HG03457 (cell line): ENCODE results near the gene INHBB.

Experiments
- ATAC-seq: cut with Tn5 transposase; IDR thresholded peaks from one replicate; pipeline ENCODE4 v1.9.1; 2021; ENCODE audit warnings: moderate number of reproducible peaks; ENCODE audit not compliant: unreplicated experiment

INHBB gene

DNA sequence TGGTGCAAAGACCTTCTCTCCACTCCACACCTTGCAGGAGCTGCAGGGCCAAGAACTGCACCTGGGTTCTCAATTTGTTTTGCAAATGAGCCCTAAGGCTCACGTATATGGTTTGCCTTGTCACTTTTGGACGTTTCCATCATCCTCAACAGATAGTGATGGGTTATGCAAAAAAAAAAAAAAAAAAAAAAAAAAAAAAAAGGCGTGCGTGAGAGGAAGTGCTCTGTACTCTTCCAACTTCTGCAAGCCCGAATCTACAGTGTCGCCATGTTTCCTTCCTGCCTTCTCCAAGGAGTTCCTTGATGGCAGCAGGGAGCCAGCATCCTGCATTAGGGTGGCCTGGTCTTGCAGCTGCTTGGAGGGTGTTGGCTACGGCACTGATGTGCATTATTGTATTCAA is 4.0 kb upstream of the INHBB start:
- no peak for ATAC-seq

DNA sequence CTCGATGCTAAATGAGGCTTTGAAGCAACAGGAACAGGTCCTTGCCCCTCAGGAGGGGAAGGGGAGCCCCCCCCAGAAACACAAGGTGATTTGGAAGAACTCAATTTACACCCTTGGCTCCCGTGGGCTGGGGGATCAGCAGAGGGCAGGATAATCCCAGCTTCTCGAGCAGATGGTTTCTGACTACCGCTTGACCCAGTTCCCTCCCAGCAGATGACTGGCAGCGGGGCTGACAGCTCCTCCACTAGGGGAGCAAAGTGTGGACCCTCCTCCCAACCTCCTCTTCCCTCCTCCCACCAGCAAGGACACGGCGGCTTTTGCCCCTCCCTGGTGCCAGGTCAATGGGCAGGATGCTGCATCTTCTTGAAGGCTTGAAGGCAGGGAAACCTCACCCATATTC is 3.5 kb upstream of the INHBB start:
- ATAC-seq, result no peak

DNA sequence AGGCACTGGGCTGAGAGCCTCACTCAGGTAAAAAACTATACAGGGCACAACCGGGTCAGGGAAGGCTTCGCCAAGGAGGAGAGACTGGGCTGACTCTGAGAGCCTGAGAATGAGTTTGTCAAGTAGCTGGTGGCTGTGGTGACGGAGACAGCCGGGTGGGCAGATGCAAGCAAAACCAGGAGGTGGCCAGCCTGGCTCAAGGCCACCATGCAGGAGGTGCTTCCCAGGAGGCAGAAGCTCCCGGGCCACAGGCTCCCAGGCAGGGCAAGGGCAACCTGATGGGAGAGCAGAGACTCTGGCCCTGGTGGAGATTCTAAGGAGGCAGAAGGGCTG is 2.9 kb upstream of the INHBB start:
- no peak for ATAC-seq

DNA sequence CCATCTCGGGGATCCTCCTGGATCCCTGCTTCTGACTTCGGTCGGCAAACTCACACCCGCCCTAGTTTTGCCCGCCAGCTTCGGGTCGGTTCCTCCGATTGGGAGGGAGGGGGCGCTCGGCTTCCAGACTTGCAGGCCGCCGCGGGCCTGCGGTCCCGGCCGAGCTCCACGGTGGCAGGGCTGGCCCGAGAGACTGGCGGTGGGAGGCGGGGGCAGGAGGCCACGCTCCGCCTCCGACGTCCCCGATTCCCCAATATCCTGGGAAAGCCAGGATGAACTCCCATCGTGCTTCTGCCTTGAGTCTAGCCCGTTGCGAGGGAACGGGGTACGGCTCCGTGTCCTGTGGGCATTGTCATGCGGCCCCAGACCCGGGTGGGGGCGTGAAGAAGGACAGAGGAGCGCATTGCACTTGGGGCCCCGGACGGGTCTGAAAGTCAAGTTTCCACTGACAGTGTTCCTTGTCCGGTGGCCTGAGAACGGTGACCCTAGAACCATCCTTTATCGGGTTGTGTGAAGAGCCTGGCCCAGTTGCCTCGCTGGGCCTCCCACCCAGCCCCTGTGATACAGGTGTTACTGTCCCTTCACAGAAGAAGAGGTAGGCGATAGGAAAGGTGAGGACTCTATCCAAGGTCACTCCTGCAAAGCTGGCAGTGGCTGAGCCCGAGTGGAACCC is 2.4 kb upstream of the INHBB start:
- no peak for ATAC-seq

DNA sequence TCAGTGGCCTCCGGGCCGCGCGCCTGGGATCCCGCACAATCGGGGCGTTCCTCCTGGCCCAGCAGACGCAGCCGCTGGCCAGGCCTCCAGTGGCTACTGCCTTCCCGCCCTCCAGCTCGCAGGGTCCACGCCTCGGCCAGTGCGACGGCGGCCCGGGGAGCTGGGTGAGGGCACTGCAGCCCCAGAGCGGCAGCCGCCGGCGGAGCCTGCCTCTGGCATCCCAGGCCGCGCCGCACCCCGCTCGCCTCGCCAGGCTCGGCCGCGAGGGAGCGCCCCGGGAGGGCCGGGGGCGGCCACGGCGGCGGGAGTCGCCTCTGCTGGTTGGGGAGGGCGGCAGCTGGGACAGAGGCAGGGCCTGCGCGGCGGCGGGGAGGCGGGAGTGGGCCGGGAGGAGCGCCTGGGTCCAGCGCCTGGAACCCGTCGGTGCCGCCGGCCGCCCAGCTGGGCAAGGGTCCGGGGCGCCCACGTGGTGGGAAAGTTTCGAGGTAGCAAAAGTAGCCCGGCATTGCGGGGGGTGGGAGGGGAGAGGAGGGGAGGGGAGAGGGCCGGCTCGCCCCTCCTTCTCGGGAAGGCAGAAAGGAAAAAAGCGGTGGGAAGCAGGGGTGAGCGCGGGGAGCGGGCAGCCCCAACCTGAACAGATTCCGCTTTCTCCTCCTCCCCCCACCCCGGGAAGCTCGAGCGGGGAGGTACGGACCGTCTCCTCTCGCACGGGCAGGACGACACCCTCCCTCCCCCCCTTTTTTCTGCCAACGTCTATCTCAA is 1.5 kb upstream of the INHBB start:
- no peak for ATAC-seq

DNA sequence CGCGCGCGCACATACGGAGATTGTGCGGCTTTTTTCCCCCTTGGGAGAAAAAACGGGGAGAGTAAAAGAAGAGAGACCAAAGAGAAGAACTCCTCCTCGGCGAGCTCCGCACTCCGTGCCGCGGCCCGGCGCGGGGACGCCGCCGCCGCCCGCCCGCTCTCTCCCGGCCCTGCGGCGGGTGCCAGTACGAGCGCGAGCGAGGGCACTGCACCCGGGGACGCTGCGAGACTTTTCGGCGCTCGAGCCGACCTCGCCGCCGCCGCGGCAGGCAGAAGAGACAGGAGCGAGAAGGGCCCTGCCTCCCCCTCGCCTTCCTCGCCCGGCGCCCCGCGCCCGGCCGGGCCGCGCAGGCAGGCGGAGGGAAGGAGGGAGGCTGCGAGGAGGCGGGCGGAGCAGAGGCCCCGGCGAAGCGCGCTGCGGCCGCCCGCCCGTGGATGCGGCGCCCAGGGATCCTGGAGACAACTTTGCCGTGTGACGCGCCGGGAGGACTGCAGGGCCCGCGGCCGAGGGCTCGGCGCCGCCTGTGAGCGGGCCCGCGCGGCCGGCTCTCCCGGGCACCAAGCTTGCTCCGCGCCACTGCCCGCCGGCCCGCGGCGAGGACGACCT is 857 bp upstream of the INHBB start:
- ATAC-seq, result no peak

DNA sequence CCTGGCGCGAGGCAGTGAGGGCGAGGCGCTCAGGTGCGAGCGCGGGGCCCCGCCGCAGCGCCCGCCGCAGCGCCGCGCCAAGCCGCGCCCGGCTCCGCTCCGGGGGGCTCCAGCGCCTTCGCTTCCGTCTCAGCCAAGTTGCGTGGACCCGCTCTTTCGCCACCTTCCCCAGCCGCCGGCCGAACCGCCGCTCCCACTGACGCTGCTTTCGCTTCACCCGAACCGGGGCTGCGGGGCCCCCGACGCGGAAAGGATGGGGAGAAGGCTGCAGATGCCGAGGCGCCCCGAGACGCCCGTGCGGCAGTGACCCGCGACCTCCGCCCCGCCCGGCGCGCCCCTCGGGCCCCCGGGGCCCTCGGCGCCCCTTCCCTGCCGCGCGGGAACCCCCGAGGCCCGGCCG is 328 bp upstream of the INHBB start:
- ATAC-seq, result no peak

DNA sequence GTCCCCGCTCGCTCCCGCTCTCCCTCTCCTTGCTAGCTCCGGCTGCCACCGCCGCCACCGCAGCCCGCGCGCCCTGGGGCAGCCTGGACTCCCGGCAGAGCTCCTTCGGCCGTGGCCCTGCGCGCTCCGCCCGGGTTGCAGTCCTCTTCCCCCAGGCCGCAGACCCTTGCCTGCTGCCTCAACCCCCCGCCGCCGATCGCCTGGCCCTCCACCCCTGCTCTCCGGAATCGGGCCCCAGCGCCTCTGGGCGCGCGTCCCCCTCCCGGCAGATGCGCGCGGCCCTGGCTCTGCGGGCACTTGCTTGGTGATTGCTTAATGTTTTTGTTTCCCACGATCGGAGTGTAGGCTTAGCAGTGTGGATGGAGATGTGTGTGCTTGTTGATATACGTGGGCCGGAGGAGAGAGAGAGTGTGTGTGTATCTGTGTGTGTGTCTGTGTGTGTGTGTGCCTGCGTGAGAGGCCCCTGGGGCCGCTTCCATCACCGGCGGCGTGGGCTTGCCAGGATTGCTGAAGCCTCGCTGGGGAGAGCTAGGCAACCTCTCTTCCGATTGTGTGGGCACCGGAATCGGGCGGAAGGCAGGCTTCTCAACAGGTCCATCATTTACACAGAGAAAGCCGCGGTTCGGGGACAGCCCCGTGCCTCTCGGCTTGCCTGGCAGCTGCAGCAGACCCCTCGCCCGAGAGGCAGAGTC is 877 bp downstream of the INHBB start:
- no peak for ATAC-seq

DNA sequence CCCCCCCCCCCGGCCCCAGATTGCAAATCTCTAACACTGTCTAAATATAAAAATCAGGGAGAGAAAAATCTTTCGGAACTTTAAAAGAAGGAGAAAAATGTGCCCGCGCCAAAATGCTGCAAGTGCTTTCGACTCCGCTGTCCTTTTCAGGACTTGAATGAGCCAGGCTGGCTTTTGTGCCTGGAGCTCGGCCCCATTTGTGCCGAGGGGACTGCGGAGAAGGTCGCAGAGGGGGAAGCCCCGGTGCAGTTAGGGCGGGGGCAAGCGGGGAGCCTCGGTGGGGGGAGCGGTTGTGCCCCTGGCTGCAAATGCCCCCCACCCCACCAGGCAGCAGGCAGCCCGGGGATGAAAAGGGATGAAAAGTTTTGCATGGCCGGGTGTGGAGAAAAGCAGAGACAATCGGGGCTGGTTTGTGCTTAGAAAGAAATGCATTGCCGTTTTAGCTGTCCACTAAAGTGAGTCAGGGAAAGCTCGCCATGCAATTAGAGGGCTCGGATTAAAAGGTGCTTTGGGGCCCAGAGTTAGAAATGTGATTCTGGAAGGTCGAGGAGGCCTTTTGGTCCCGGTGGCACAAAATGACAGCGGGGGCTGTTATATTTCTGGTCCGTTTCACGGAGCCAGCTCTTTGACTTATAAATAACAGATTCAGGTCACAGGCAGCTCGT is 1.6 kb downstream of the INHBB start:
- ATAC-seq, result no peak

DNA sequence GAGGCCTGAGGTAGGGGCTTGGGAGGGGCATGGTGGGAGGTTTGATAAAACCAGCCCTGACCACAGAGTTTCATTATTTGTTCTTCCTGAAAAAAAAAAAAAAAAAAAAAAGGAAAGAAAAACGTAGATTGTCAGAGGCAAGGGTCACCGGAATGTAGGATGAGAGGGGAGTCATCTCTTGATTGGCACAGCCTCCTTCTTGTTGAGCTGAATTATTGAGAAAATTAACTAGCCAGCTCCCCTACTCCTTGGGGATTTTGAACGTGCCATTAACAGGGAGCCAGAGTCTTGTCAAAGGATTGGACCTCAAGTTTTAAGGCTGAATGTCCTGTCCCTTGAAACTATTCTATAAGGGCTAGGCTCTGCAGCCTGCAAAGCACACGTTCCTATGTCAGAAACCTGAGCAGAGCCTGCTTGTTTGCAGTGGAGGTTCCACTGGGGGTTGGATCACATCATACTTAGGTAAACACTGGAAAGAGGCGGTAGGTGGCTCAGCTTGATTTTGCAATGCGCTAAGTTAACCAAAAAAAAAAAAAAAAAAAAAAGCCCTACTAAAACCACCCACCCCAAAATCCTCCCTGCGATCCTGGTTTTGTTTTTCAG is 2.3 kb downstream of the INHBB start:
- no peak for ATAC-seq

DNA sequence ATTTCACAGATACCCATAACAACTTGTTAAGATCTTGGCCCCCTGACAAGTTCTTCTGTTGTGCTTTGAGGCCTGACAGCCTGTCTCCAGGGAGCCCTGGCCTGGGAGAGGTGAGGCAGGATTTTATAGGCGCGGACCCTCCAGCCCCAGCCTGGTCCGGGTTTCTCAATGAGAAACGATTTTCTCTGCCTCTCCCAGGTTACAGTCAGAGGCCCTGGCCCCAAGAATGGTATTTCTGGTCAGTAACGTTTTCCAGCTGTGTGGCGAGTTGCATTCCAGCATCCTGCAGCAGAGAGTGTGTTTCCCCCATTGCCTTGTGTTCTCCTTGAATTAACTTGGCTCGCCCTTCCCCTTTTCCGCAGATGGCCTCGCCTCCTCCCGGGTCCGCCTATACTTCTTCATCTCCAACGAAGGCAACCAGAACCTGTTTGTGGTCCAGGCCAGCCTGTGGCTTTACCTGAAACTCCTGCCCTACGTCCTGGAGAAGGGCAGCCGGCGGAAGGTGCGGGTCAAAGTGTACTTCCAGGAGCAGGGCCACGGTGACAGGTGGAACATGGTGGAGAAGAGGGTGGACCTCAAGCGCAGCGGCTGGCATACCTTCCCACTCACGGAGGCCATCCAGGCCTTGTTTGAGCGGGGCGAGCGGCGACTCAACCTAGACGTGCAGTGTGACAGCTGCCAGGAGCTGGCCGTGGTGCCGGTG is 3.0 kb downstream of the INHBB start:
- ATAC-seq, result no peak

DNA sequence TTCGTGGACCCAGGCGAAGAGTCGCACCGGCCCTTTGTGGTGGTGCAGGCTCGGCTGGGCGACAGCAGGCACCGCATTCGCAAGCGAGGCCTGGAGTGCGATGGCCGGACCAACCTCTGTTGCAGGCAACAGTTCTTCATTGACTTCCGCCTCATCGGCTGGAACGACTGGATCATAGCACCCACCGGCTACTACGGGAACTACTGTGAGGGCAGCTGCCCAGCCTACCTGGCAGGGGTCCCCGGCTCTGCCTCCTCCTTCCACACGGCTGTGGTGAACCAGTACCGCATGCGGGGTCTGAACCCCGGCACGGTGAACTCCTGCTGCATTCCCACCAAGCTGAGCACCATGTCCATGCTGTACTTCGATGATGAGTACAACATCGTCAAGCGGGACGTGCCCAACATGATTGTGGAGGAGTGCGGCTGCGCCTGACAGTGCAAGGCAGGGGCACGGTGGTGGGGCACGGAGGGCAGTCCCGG is 3.5 kb downstream of the INHBB start:
- ATAC-seq, result no peak

DNA sequence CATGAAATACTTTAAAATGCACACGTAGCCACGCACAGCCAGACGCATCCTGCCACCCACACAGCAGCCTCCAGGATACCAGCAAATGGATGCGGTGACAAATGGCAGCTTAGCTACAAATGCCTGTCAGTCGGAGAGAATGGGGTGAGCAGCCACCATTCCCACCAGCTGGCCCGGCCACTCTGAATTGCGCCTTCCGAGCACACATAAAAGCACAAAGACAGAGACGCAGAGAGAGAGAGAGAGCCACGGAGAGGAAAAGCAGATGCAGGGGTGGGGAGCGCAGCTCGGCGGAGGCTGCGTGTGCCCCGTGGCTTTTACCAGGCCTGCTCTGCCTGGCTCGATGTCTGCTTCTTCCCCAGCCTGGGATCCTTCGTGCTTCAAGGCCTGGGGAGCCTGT is 4.1 kb downstream of the INHBB start:
- ATAC-seq, result no peak

DNA sequence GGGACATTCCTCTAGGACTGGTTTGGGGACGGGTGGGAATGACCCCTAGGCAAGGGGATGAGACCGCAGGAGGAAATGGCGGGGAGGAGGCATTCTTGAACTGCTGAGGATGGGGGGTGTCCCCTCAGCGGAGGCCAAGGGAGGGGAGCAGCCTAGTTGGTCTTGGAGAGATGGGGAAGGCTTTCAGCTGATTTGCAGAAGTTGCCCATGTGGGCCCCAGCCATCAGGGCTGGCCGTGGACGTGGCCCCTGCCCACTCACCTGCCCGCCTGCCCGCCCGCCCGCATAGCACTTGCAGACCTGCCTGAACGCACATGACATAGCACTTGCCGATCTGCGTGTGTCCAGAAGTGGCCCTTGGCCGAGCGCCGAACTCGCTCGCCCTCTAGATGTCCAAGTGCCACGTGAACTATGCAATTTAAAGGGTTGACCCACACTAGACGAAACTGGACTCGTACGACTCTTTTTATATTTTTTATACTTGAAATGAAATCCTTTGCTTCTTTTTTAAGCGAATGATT is 4.9 kb downstream of the INHBB start:
- ATAC-seq, result no peak

DNA sequence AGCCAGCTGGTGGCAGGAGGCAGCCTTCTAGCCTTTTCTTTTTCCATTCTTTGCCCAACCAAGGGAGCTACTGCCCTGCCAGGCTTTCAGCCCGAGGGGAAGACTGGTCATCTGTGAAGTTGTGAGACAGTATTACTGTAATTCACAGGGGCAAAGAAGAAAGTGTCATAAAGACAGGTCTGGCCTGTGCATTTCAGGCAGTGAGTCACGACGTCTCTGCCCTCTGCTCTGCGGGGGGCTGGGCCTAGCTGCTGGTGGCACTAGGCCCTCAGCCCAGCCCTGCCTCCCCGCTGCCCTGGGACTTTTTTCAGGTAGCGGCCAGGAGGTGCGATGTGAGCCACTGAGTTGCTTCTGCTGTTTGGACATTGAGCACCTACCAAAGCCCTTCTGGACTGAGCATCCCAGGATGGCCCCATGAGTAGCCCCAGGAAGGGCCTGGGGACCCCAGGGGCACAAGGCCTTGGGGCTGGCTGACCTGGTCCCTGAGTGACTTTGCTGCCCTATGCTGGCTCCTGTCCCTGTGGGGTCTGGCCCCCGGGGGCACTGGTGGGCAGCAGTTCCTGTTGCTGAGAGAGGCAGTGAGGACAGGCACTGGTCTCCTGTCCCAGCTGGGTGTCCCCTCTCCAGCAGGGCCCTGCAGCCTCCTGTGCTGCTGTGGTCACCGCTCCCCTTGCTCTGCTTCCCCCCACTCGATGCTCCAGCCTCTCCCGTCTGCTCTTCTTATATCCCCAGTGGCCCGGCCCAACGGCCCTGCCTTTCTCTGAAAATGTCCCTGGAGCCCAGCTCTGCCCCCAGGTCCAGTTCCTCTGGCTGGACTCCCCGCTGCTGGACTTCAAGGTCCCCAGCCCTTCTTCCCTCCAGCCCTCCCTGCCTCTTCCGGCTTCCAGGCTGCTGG is 7.0 kb downstream of the INHBB start:
- ATAC-seq, result no peak

DNA sequence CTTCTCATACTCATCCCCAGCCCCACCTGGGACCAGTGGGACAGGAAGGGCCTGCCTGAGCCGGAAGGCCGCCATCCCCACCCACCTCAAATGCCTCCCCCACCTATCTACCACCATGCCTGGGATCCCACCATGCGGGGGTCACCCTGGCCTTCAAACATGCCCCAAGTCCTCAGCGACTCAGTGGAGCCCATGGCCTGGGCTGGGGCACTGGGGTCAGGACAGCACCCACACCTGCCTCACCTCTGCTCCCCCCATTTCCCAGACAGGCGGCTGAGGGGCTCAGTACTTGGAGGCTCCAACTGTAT is 7.6 kb downstream of the INHBB start:
- ATAC-seq, result no peak

DNA sequence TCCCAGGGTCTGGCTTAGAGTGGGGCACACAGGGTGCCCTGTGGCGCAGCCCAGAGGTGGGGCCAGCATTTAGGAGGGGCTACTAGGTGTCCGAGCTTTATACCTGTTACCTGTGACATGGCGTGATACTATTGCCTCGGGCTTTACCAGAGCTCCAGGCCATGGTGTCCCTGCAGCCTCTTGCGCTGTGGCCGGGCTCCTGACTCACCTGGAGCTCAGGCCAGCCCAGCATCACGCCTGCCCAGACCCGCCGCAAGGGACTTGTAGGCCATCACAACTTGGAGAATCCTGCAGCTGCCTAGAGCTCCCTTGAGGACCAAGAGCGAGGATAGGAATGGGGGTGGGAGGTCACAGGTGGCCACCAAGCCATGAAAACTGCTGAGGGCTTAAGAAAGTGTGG is 8.0 kb downstream of the INHBB start:
- ATAC-seq, result no peak

DNA sequence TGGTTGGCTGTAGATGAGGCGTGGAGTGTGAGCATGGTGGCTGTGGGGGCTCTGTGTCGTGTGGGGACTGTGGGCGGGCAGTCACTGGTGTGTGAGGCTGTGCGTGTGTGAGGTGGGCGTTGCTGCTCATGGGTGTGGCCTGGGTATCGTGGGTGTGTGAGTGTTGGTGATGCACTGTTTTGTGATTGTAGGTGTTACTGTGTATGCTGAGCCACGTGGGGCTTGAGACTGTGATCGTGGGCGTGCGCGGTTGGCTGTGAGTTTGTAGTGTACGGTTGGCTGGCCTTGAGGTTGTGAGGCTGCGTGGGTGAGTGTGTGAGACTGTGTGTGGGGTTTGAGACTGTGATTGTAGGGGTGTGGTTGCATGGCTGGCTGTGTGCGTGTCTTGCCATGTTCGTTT is 8.5 kb downstream of the INHBB start:
- ATAC-seq, result no peak
